Smooth muscle cell (in vitro differentiated cells): ENCODE measurements around the gene CDC14A. TPM values are rescaled to one million over a fixed set of nuclear protein-coding genes. Genes with fewer than 3 reads are reported as not detected.

Experiments used
- DNase-seq: peaks from one replicate; lab custom pipeline; 2025; ENCODE audit not compliant: unreplicated experiment; lab: John Stamatoyannopoulos, UW
- H2AFZ ChIP-seq: fragments of 200-600 bp; sonication (generic); 2 replicates; pipeline ENCODE4 v1.6.0; 2016; ENCODE audit warnings: antibody characterized with exemption, low read depth, mild to moderate bottlenecking
- H3F3A ChIP-seq: fragments of 200-600 bp; sonication (generic); 2 replicates; pipeline ENCODE4 v1.6.0; 2017; ENCODE audit warnings: antibody characterized with exemption, low read depth
- H3K27ac ChIP-seq: fragments of 200-600 bp; sonication (generic); 2 replicates; pipeline ENCODE4 v1.5.1; 2016; ENCODE audit warnings: low read depth, mild to moderate bottlenecking
- H3K27me3 ChIP-seq: fragments of 200-600 bp; sonication (generic); 2 replicates; pipeline ENCODE4 v1.6.1; 2016; ENCODE audit warnings: low read depth, mild to moderate bottlenecking
- H3K36me3 ChIP-seq: fragments of 200-600 bp; sonication (generic); 2 replicates; pipeline ENCODE4 v1.5.1; 2016; ENCODE audit warnings: low read depth
- H3K4me1 ChIP-seq: fragments of 200-600 bp; sonication (generic); 2 replicates; pipeline ENCODE4 v1.5.1; 2016; ENCODE audit warnings: low read depth
- H3K4me2 ChIP-seq: fragments of 200-600 bp; sonication (generic); 2 replicates; pipeline ENCODE4 v1.6.0; 2016; ENCODE audit warnings: mild to moderate bottlenecking
- H3K4me3 ChIP-seq: fragments of 200-600 bp; sonication (generic); 2 replicates; pipeline ENCODE4 v1.5.1; 2016; ENCODE audit warnings: mild to moderate bottlenecking
- H3K79me2 ChIP-seq: fragments of 200-600 bp; sonication (generic); 2 replicates; pipeline ENCODE4 v1.6.0; 2016; ENCODE audit warnings: low read depth, mild to moderate bottlenecking
- H3K9ac ChIP-seq: fragments of 200-600 bp; sonication (generic); 2 replicates; pipeline ENCODE4 v1.6.0; 2016; ENCODE audit warnings: low read depth
- H3K9me3 ChIP-seq: fragments of 200-600 bp; sonication (generic); replicated peaks from 2 replicates; pipeline ENCODE4 v1.5.1; 2016; ENCODE audit warnings: low read depth
- H4K20me1 ChIP-seq: fragments of 200-600 bp; sonication (generic); 2 replicates; pipeline ENCODE4 v1.6.0; 2016; ENCODE audit warnings: low read depth
- CTCF ChIP-seq: fragments of 200-600 bp; sonication (generic); IDR thresholded peaks from 2 replicates; pipeline ENCODE4 v1.5.1; 2017; ENCODE audit warnings: borderline replicate concordance, mild to moderate bottlenecking, antibody characterized with exemption; ENCODE audit not compliant: insufficient read depth, poor library complexity, severe bottlenecking
- WGBS: methylation state at CpG from one replicate; pipeline ENCODE4 v1.1.7; 2016; ENCODE audit warnings: low lambda C conversion rate; 5-methylcytosine and 5-hydroxymethylcytosine counted together
- polyA plus RNA-seq: library from polyadenylated mRNA; unstranded; fragments of >200 nt; fragmentation: Nextera tagmentation; extraction: Ambion mirVana; gene quantifications from 2 replicates; pipeline ENCODE4 v1.2.1, GENCODE V29; 2016
- total RNA-seq: library from RNA; depleted of rRNA; stranded (reverse); fragments of >200 nt; gene quantifications from 2 replicates; pipeline ENCODE4 v1.2.3, GENCODE V29; 2014

Gene CDC14A
- total and polyA plus RNA-seq, 2 experiments from 2014 or later = 2.8 to 15.9 TPM

DNA sequence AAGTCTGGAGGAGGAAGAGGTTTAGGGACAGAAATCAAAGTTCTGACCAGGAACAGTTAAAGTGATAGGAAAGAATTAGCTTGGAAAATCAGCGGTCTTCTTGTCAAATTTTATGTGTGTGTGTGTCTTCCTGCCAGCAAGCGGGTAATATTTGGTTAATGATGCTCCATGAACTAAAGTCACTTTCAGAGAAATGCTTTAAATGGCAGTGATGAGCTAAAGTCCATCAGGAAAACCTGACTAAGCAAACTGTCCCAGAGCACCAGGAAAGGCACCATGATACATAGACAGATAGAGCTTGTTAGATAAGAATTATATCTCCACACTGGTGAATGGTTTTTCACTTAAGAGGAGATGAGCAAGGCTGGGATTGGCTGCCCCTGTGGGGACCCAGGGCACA is 10.0 kb upstream of the CDC14A start:
- Histone ChIP-seq H3K79me2 (no peaks in the 10 kb centered on the region), H3K36me3 (no peaks in the 10 kb centered on the region), H3K27me3 (no peaks in the 10 kb centered on the region), H3K4me3 (no peak overlapping the region), H3K9me3 (no peaks in the 10 kb centered on the region), H3K27ac (no peak overlapping the region), H3K4me2 (no peak overlapping the region), H3K4me1 (no peaks in the 10 kb centered on the region), H3F3A (no peaks in the 10 kb centered on the region), H2AFZ (no peak overlapping the region), H3K9ac (no peak overlapping the region), H4K20me1 (no peaks in the 10 kb centered on the region)
- 92% methylated on average over 2 of the region's 2 CpGs for WGBS
- no peak for DNase-seq
- TF ChIP-seq CTCF = no peak

DNA sequence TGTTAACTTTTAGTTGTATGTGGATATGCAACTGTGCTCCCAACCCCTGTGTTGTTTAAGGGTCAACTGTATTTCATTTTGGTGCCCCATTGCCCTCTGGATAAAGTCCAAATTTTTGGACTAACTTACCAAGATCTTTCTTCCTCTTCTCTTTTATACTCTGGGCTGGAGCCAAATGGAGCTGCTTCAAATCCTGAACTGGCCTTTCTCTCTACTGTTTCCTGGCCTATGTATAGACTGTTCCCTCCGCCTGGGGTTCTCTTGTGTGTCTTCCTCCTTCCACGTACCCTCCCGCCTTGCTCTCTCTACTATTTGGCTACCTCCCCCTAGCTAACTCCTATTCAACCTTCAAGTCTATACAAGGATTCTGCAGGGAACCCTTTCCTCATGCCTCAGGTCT is 8.4 kb upstream of the CDC14A start:
- WGBS = 83% methylated on average over 3 of the region's 3 CpGs
- H3K4me1 ChIP-seq = no peaks in the 10 kb centered on the region
- no peak overlapping the region for H3K9ac ChIP-seq
- no peaks in the 10 kb centered on the region for H4K20me1 ChIP-seq
- no peaks in the 10 kb centered on the region for H3K27me3 ChIP-seq
- H3K79me2 ChIP-seq = no peaks in the 10 kb centered on the region
- no peaks in the 10 kb centered on the region for H3K36me3 ChIP-seq
- no peaks in the 10 kb centered on the region for H3F3A ChIP-seq
- no peak for TF ChIP-seq CTCF
- H3K4me3 ChIP-seq = no peak overlapping the region
- no peaks in the 10 kb centered on the region for H3K9me3 ChIP-seq
- no peak overlapping the region for H3K4me2 ChIP-seq
- H3K27ac ChIP-seq = no peak overlapping the region
- no peak overlapping the region for H2AFZ ChIP-seq
- no peak for DNase-seq

GRCh38 chr1:100344774-100345173 is 7.5 kb upstream of the CDC14A start:
- Histone ChIP-seq H3K79me2 (no peaks in the 10 kb centered on the region), H3K27ac (no peak overlapping the region), H4K20me1 (no peaks in the 10 kb centered on the region), H3F3A (no peaks in the 10 kb centered on the region), H3K9ac (no peak overlapping the region), H2AFZ (no peak overlapping the region), H3K4me1 (no peaks in the 10 kb centered on the region), H3K4me2 (no peak overlapping the region), H3K4me3 (no peak overlapping the region), H3K27me3 (no peaks in the 10 kb centered on the region), H3K36me3 (no peaks in the 10 kb centered on the region), H3K9me3 (no peaks in the 10 kb centered on the region)
- DNase-seq = no peak
- no peak for TF ChIP-seq CTCF
- WGBS = 85% methylated on average over 2 of the region's 2 CpGs

GRCh38 chr1:100346387-100346786 is 5.9 kb upstream of the CDC14A start:
- Histone ChIP-seq H3K4me1 (peaks cover 4% of the 10 kb centered on the region), H2AFZ (no peak overlapping the region), H3K9me3 (no peaks in the 10 kb centered on the region), H3K4me2 (no peak overlapping the region), H3K27ac (no peak overlapping the region), H3K27me3 (no peaks in the 10 kb centered on the region), H3K4me3 (no peak overlapping the region), H4K20me1 (no peaks in the 10 kb centered on the region), H3K79me2 (no peaks in the 10 kb centered on the region), H3K36me3 (no peaks in the 10 kb centered on the region), H3F3A (peaks cover 10% of the 10 kb centered on the region), H3K9ac (no peak overlapping the region)
- no peak for TF ChIP-seq CTCF
- 89% methylated on average over 2 of the region's 2 CpGs for WGBS
- no peak for DNase-seq
